Measurements from ENCODE around the gene ACBD6. TPM values are rescaled to one million over a fixed set of nuclear protein-coding genes. Genes with fewer than 3 reads are reported as not detected.

The ACBD6 gene
- total and polyA plus RNA-seq, 2 of the 4 experiments (the other 2 are of a cell fraction) = 52.5 to 59.1 TPM

DNA sequence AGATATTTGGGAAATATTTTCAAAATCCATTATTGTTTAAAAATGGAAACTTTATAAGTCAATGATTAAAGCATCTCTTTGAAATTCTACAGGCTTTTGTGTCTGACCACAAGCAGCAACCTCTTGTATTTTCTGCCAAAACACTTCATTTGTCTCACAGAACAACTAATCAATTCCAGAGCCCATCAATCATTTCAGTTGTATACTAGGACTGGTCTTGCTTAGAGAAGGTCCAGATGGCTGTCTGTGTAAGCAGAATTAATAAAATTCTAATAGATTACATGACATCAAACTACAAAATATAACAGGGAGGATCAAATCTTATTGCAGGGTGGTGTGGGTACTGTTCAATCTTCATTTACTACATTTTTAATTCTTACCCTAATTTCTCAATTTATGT, 76.4 kb downstream of the ACBD6 start:
- dilution Hi-C loops (cut with HindIII; ENCODE audit: low sequenced_read_pairs, unreplicated experiment) = no loop called here
- no peak for DNase-seq

More for the DNA sequence above, 76.4 kb downstream of the ACBD6 start:
- 0 out of 2 replicates have a peak, but pooled peaks cover 6% of the 10 kb centered on the region for H3K9me1 ChIP-seq (ENCODE audit: insufficient read depth, low read length)
- H3K79me1 ChIP-seq (ENCODE audit: low read depth in 1 of 2, low read length in 2 of 2) = peaks cover 17 to 20% of the 10 kb centered on the region in 2 experiments
- no peak overlapping the region for H2AK5ac ChIP-seq (ENCODE audit: low read depth, low read length)
- no peak overlapping the region for H4K91ac ChIP-seq (ENCODE audit: insufficient read depth, low read depth, low read length)
- BruUV-seq (replicated peaks) = no TSS peak
- POLR2A ChIA-PET (ENCODE audit: unreplicated experiment) = no interaction called here
- H4K8ac ChIP-seq (ENCODE audit: low read depth in 2 of 2, low read length in 2 of 2) = no peak overlapping the region
- no peak overlapping the region for H2BK15ac ChIP-seq (ENCODE audit: low read depth, low read length)
- in situ Hi-C loops (cut with MboI; ENCODE audit: low sequenced_read_pairs) = no loop called here
- H3K9me3 ChIP-seq (ENCODE audit: control insufficient read depth, insufficient read depth, low read length) = no peaks in the 10 kb centered on the region
- no peak overlapping the region for H2BK5ac ChIP-seq (ENCODE audit: low read depth, low read length, poor library complexity, severe bottlenecking)
- no peak overlapping the region for H2AK9ac ChIP-seq (replicated peaks; ENCODE audit: low read depth, low read length, poor library complexity)
- H3K4me1 ChIP-seq (ENCODE audit: control insufficient read depth, insufficient read depth, low read length) = no peaks in the 10 kb centered on the region
- peaks cover 13% of the 10 kb centered on the region; the same call in 1 of the 2 replicates for H4K20me1 ChIP-seq (ENCODE audit: insufficient read depth, low read length)
- no peak overlapping the region for H3K4ac ChIP-seq (ENCODE audit: low read depth, low read length)
- intact Hi-C loops (cut with micrococcal nuclease) = no loop called here
- no peak overlapping the region for H3K4me2 ChIP-seq (ENCODE audit: low read depth, low read length)
- no peak overlapping the region for H3K27ac ChIP-seq (ENCODE audit: insufficient read depth, low read length)
- H3K4me3 ChIP-seq (ENCODE audit: insufficient read depth, low read depth, low read length) = no peak overlapping the region
- H4K5ac ChIP-seq (ENCODE audit: low read depth, low read length) = no peak overlapping the region
- H2BK20ac ChIP-seq (ENCODE audit: low read depth, low read length) = no peak overlapping the region
- H2AFZ ChIP-seq (replicated peaks; ENCODE audit: low read length, poor library complexity) = no peak overlapping the region
- no peak overlapping the region for H3K18ac ChIP-seq (ENCODE audit: low read depth, low read length)
- CTCF ChIA-PET = no interaction called here
- no peak overlapping the region for H3K9ac ChIP-seq (ENCODE audit: low read depth, low read length)
- no peak overlapping the region for H3K14ac ChIP-seq (replicated peaks; ENCODE audit: low read depth, low read length)
- no peak overlapping the region for H2BK120ac ChIP-seq (ENCODE audit: low read depth, low read length)
- TF ChIP-seq, protein P1, sequence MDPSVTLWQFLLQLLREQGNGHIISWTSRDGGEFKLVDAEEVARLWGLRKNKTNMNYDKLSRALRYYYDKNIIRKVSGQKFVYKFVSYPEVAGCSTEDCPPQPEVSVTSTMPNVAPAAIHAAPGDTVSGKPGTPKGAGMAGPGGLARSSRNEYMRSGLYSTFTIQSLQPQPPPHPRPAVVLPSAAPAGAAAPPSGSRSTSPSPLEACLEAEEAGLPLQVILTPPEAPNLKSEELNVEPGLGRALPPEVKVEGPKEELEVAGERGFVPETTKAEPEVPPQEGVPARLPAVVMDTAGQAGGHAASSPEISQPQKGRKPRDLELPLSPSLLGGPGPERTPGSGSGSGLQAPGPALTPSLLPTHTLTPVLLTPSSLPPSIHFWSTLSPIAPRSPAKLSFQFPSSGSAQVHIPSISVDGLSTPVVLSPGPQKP (IDR thresholded peaks at IDR 0.05; ENCODE audit: borderline replicate concordance, low read depth, low read length) = no peak
- TF ChIP-seq MXI1 (IDR thresholded peaks at IDR 0.05; ENCODE audit: borderline replicate concordance, low read depth, low read length) (no peak), MAFK (IDR thresholded peaks at IDR 0.05; ENCODE audit: low read depth, low read length) (no peak), CEBPB (IDR thresholded peaks at IDR 0.05; ENCODE audit: low read depth, low read length) (no peak), RAD21 (IDR thresholded peaks at IDR 0.05; ENCODE audit: low read length) (no peak), SMC3 (IDR thresholded peaks at IDR 0.05; ENCODE audit: low read depth, low read length) (no peak), NFE2L2 (IDR thresholded peaks at IDR 0.05; ENCODE audit: low read depth, low read length) (no peak), BHLHE40 (IDR thresholded peaks at IDR 0.05; ENCODE audit: low read depth, low read length) (no peak), POLR2A (IDR thresholded peaks at IDR 0.05; ENCODE audit: low read depth, low read length) (no peak), CHD1 (IDR thresholded peaks at IDR 0.05; ENCODE audit: low read depth, low read length) (no peak), MAZ (IDR thresholded peaks at IDR 0.05; ENCODE audit: borderline replicate concordance, low read depth, low read length) (no peak), RFX5 (IDR thresholded peaks at IDR 0.05; ENCODE audit: low read depth, low read length) (no peak), FOS (IDR thresholded peaks at IDR 0.05; ENCODE audit: low read depth, low read length) (no peak)
- TF ChIP-seq, protein P2, sequence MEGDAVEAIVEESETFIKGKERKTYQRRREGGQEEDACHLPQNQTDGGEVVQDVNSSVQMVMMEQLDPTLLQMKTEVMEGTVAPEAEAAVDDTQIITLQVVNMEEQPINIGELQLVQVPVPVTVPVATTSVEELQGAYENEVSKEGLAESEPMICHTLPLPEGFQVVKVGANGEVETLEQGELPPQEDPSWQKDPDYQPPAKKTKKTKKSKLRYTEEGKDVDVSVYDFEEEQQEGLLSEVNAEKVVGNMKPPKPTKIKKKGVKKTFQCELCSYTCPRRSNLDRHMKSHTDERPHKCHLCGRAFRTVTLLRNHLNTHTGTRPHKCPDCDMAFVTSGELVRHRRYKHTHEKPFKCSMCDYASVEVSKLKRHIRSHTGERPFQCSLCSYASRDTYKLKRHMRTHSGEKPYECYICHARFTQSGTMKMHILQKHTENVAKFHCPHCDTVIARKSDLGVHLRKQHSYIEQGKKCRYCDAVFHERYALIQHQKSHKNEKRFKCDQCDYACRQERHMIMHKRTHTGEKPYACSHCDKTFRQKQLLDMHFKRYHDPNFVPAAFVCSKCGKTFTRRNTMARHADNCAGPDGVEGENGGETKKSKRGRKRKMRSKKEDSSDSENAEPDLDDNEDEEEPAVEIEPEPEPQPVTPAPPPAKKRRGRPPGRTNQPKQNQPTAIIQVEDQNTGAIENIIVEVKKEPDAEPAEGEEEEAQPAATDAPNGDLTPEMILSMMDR (conservative IDR thresholded peaks at IDR 0.05; ENCODE audit: low read depth, low read length) = no peak
- TF ChIP-seq, protein P3, sequence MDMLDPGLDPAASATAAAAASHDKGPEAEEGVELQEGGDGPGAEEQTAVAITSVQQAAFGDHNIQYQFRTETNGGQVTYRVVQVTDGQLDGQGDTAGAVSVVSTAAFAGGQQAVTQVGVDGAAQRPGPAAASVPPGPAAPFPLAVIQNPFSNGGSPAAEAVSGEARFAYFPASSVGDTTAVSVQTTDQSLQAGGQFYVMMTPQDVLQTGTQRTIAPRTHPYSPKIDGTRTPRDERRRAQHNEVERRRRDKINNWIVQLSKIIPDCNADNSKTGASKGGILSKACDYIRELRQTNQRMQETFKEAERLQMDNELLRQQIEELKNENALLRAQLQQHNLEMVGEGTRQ (IDR thresholded peaks at IDR 0.05; ENCODE audit: low read depth, low read length) = no peak
- ATAC-seq (ENCODE audit: low read depth) = no peak
- H3K36me3 ChIP-seq (ENCODE audit: control insufficient read depth, insufficient read depth, low read length) = peaks cover 2% of the 10 kb centered on the region; the same call in 1 of the 2 replicates
- no peak overlapping the region for H3K56ac ChIP-seq (ENCODE audit: extremely low read depth, insufficient read depth, low read length)
- no peaks in the 10 kb centered on the region for H3K27me3 ChIP-seq (ENCODE audit: control insufficient read depth, insufficient read depth, low read length)
- no peak overlapping the region for H3K23ac ChIP-seq (ENCODE audit: low read depth, low read length)
